HEK293 (cell line): ENCODE results near the gene ELMO1.

Source experiments
- CTCF ChIP-seq: fragments of 450-650 bp; formaldehyde crosslinking; IDR thresholded peaks from 2 replicates; pipeline ENCODE4 v1.5.1; 2016; ENCODE audit warnings: missing biosample characterization, missing genetic modification characterization
- KLF16 ChIP-seq: fragments of 450-650 bp; formaldehyde crosslinking; IDR thresholded peaks from 2 replicates; pipeline ENCODE4 v1.5.1; 2017; ENCODE audit warnings: missing biosample characterization, missing genetic modification characterization
- MEIS1 ChIP-seq: sonication (generic); formaldehyde crosslinking; IDR thresholded peaks from 2 replicates; pipeline ENCODE4 v1.8.1; 2022; ENCODE audit warnings: missing genetic modification reagents, mild to moderate bottlenecking, borderline replicate concordance
- MYNN ChIP-seq: fragments of 450-650 bp; formaldehyde crosslinking; IDR thresholded peaks from 2 replicates; pipeline ENCODE4 v1.5.1; 2016; ENCODE audit warnings: missing biosample characterization, missing genetic modification characterization, borderline replicate concordance
- PATZ1 ChIP-seq: fragments of 450-650 bp; formaldehyde crosslinking; IDR thresholded peaks from 2 replicates; pipeline ENCODE4 v1.5.1; 2016; ENCODE audit warnings: missing biosample characterization, missing genetic modification characterization
- PBX3 ChIP-seq: sonication (generic); formaldehyde crosslinking; IDR thresholded peaks from 2 replicates; pipeline ENCODE4 v1.8.1; 2022; ENCODE audit warnings: mild to moderate bottlenecking, moderate library complexity, missing genetic modification reagents
- PRDM2 ChIP-seq: fragments of 450-650 bp; formaldehyde crosslinking; IDR thresholded peaks from 2 replicates; pipeline ENCODE4 v1.5.1; 2016; ENCODE audit warnings: missing biosample characterization, missing genetic modification characterization, borderline replicate concordance
- ZNF132 ChIP-seq: fragments of 450-650 bp; formaldehyde crosslinking; IDR thresholded peaks from 2 replicates; pipeline ENCODE4 v1.5.1; 2017; ENCODE audit warnings: missing biosample characterization, missing genetic modification characterization, borderline replicate concordance
- ZNF146 ChIP-seq: fragments of 450-650 bp; formaldehyde crosslinking; IDR thresholded peaks from 2 replicates; pipeline ENCODE4 v1.5.1; 2016; ENCODE audit warnings: missing biosample characterization, missing genetic modification characterization
- ZNF157 ChIP-seq: fragments of 450-650 bp; formaldehyde crosslinking; IDR thresholded peaks from 2 replicates; pipeline ENCODE4 v1.5.1; 2016; ENCODE audit warnings: missing biosample characterization, missing genetic modification characterization
- ZNF404 ChIP-seq: fragments of 450-650 bp; formaldehyde crosslinking; IDR thresholded peaks from 2 replicates; pipeline ENCODE4 v1.5.1; 2017; ENCODE audit warnings: missing biosample characterization, missing genetic modification characterization
- ZNF423 ChIP-seq: fragments of 450-650 bp; formaldehyde crosslinking; IDR thresholded peaks from 2 replicates; pipeline ENCODE4 v1.5.1; 2016; ENCODE audit warnings: missing biosample characterization, missing genetic modification characterization
- ZSCAN23 ChIP-seq: fragments of 450-650 bp; formaldehyde crosslinking; IDR thresholded peaks from 2 replicates; pipeline ENCODE4 v1.5.1; 2016; ENCODE audit warnings: missing biosample characterization, missing genetic modification characterization
- TF ChIP-seq, protein P1 (sequence below): fragments of 450-650 bp; formaldehyde crosslinking; IDR thresholded peaks from 2 replicates; pipeline ENCODE4 v1.5.1; 2016; ENCODE audit warnings: missing biosample characterization, missing genetic modification characterization

DNA sequence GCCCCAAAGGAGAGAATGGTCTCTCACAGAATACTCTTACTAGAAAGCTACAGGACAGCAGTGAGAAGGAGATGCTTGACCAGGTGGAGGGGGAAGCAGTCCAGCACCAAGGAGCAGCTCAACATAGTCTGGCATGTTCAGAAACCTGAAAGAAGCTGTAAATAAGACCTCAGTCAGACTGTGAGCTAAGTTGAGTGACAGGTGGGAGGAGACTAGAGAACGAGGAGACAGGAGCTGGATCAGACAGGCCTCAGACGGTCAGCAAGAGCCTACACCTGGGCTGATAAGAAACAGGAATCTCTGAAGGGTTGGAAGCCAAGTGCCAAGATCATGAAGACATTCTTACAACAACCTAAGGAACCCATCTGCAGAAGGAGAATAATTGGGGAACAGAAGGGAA is 54.5 kb downstream of the ELMO1 start:
- TF ChIP-seq CTCF (tag by site-specific recombination): no peak
- TF ChIP-seq PBX3: no peak
- TF ChIP-seq ZNF146 (tag by site-specific recombination): no peak
- no peak for TF ChIP-seq ZNF423 (tag by site-specific recombination)
- TF ChIP-seq PATZ1 (tag by site-specific recombination): no peak
- no peak for TF ChIP-seq ZNF132 (tag by site-specific recombination)
- no peak for TF ChIP-seq MEIS1 (CRISPR knock-in tag)
- no peak for TF ChIP-seq ZNF404 (tag by site-specific recombination)
- TF ChIP-seq ZNF157: no peak
- no peak for TF ChIP-seq MYNN (tag by site-specific recombination)
- TF ChIP-seq PRDM2 (tag by site-specific recombination): no peak
- TF ChIP-seq, protein P1, sequence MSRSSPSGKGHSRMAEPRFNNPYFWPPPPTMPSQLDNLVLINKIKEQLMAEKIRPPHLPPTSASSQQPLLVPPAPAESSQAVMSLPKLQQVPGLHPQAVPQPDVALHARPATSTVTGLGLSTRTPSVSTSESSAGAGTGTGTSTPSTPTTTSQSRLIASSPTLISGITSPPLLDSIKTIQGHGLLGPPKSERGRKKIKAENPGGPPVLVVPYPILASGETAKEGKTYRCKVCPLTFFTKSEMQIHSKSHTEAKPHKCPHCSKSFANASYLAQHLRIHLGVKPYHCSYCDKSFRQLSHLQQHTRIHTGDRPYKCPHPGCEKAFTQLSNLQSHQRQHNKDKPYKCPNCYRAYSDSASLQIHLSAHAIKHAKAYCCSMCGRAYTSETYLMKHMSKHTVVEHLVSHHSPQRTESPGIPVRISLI (tag by site-specific recombination): no peak
- TF ChIP-seq KLF16 (tag by site-specific recombination): no peak
- no peak for TF ChIP-seq ZSCAN23 (tag by site-specific recombination)
